HG03139 (cell line): ENCODE data around the gene PAPOLA.
A peak's percentile ranks its signal among the peaks of the same experiment; 100 is the strongest.

Source experiments
- ATAC-seq: cut with Tn5 transposase; IDR thresholded peaks from one replicate; pipeline ENCODE4 v1.9.1; 2021; ENCODE audit not compliant: unreplicated experiment

PAPOLA gene

DNA sequence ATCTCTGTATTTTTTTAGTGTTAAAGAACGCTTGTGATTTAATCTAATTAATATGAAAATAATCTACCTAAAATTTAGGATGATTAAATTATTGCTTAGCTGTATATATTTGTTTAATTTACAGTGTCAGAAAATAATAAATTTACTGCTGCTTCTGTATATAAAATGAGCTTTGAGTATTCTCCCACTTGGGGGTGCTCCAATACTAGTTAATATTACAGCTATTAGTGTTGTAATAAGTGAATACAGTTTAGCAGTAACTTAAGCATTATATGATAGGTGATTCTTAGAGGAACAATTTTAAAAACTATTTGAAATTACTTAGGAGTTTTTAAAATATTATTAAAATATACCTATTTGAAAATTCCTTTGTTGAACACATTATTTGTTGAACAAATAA is 62.2 kb downstream of the PAPOLA start:
- no peak for ATAC-seq

DNA sequence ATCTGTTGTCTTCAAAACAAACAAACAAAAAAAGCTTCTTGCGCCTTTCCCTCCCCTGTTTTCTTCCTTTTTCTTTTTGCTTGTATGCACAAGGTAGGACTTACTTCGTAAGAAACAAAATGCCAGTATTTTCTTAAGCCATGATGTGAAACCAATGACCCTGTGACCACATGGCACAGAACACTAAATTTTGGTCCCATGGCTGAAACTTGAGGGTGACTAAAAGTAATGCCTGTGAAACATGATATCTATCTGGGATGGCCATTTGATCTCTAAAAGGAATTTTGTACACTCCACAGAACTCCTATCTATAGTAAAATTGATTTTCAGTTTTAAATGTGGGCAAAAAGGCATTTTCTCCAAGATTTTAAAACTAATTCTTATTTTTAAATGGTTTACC is 63.6 kb downstream of the PAPOLA start:
- ATAC-seq: no peak

- no peak for ATAC-seq
These were observed 65.2 kb downstream of the PAPOLA start for GRCh38 chr14:96567289-96567899.

DNA sequence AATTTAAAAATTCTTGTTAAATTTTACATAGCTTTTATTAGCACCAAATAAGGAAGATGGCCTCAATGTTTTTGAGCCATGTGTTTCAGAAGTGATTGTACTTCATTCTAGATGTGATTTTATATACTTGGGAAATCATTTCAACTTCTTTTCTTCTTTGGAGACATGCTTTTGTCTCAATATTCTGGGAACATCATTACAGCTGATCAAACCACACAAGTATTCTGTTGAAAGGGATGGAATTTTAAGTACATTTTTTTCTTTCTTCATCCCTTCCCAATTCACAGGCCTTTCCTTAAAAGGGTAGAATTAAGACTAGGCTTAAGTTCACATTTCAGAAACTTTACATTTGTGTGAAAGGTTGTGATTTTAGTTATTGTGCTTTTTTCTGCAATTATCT is 66.4 kb downstream of the PAPOLA start:
- ATAC-seq: no peak

DNA sequence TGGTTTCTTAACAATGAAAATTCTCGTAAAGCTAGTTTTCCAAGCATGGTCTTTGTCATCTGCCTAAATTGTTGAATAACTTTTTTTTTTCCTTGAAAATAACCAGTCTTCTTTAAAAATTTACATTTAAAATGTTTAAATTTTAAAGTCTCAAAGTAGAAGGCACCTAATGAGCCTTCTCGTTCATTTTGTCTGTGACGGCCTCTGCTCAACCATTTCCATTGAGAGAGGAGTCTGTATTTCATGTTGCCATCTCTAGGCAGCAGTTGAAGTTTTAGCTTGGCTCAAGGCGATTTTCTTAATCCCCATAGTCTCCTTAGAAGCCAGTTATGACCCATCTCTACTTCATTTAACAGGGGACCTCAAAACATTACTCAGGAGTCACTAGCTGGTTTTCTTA is 69.1 kb downstream of the PAPOLA start:
- ATAC-seq: no peak

DNA sequence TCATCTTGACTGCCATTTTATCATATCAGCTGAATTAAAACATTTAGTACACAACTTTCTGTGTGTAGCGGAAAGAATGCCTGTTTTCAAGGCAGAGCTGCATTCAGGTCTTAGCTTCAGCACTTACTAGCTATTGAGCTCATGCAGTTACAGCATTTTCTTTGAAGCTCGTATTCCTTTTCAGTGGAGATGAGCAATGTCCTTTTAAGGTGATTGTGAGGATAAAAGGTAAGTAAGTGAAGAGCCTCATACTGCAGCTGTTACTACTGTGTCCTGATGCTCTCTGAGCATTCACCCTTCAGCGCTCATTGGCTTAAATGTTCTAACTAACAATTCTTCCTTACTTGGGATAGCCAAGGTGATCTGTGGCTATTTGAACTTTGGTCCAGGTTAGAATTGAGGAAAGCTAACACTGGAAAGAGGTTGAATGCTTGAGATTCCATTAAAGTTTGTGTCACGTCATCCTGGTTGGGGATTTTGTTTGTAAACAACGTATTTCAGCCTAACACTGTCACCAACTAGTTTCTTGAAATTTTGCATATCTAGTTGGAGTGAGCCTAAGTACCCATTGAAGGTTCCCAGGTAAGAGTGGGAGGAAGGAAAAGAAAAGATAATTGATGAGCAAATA is 71.4 kb downstream of the PAPOLA start:
- no peak for ATAC-seq

DNA sequence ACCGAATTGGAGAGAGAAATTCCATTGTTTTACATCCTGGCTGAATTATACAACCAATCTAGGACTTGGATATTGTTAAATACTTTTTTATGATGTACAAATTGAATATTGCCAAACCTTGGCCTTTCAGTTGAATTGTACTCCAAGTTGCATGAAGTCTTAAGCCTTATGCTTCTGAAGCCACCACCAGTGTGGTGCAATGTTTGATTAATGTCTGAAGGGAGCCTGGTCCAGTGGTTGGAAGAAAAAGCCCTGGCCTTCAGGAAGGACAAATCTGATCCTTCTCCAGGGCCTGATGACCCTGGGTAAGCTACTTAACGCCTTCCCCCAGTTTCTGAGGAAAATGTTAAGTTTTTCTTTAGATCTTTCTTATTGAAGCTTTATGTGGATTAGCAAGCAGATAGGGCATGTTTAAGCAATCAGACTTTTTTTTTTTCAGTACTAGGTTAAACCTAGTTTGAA is 72.0 kb downstream of the PAPOLA start:
- ATAC-seq: no peak

DNA sequence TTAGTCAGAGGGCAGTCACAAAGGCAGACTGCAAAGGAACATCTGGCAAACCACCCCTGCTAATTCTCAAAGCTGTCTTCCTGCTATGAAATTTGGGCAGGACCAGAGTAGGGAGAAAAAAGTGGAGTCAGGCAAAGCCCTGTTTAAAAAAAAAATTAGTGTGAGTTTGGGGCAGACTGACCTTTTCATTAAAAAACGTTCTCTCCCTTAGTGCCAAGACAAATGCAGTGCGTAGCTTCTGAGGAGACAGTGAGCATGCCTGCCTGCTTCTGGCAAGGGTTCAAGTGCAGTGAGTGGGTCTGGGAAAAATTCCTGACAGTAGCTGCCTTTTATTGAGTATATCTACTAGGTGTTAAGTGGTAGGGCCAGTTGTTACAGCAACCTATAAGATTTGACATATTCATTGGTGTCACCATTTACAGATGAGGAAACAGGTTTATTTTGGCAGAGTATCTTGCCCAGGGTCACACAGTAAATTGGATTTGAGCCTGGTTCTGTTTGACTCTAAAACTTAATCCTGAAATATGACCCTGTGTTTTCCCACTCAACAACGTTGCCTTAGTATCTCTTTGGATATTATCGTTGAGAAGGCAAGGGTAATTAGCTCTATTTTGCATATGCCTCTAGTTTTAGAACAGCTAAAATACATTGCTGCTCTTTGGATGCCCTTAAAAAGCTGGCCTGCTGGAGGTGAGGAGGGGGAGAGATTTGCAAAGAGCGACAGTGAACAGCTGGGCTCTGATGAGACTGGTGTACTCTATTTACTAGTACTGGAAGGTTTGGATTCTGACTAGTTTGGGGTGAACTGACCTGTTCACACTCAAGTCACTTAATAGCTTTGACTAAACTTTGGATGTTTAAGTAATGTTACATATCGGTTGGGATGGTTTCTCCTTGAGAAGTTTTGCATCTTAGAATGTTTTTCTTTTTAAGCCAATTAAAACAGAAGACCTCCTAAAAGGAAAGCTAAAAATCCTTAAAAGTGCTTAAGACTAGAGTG is 72.8 kb downstream of the PAPOLA start:
- no peak for ATAC-seq

GRCh38 chr14:96576359-96576758 is 74.2 kb downstream of the PAPOLA start:
- no peak for ATAC-seq

- ATAC-seq: no peak
These were observed 74.8 kb downstream of the PAPOLA start for GRCh38 chr14:96576937-96577336.

DNA sequence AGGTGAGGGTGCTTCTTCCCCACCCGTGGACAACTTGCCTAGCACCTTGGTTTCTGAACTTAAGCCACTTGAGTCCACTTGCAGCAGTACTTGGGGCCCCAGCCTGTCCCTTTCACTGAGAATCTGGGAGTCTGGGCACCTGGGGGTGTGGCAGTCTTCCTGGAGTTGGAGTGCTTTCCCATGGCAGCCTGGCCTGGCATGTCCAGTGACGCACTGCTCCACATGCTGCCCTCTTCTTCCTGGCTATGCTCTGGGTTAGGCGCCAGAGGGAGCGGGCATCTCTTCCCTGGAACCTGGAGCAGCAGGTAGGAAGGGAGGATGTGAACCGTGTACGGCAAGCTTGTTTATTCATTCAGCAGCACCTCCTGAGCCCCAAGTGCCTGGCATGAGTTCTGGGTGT is 76.4 kb downstream of the PAPOLA start:
- ATAC-seq: no peak

- ATAC-seq: no peak
These were observed 77.2 kb downstream of the PAPOLA start for GRCh38 chr14:96579358-96579757.

DNA sequence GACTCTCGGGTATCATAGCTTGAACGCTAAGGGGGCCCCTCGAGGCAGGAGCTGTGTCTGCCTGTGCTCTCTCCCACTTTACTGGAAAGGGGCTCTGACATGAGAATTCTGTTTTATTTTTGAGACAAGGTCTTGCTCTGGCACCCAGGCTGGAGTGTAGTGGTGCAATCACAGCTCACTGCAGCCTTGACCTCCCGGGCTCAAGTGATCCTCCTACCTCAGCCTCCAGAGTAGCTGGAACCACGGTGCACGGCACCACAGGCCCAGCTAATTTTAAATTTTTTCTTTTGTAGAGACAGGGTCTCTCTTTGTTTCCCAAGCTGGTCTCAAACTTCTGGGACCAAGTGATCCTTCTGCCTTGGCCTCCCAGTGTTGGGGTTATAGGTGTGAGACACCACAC is 77.7 kb downstream of the PAPOLA start:
- ATAC-seq: no peak

DNA sequence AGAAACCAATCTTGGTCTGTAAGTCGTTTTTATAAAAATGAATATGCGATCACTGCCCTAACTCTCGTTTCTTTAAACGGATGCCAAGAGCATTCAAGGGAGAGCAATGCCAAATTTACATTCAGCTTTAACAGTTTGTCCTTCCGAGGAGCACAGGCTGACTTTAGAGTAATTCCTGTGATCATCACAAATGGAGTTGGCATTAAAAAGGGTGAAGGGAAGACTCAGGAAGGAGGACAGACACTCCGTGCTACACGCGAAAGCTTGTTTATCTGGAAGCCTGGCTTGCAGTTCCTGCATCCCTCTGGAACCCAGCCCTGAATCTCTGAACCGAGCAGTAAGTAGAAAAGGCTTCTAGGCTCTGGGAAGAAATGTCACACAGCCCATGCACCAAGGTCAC is 78.4 kb downstream of the PAPOLA start:
- ATAC-seq: no peak

DNA sequence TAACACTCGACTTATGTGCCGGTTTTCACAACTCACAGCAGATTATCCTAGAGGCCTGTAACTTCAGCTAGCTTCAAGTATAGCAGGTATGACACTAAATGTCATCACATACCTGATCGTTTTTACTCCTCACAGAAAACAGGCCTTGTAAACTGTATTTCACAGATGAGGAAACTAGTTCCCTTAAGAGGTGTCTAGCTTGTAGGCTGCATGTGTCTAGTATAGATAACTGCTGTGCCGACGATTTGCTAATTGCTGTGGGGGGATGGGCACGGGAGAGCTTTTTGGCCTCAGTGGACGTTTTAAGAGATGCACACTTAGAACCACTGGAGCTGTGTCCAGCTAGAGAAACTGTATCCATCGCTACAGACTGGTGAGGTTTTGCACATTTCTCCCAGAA is 78.8 kb downstream of the PAPOLA start:
- ATAC-seq: no peak

DNA sequence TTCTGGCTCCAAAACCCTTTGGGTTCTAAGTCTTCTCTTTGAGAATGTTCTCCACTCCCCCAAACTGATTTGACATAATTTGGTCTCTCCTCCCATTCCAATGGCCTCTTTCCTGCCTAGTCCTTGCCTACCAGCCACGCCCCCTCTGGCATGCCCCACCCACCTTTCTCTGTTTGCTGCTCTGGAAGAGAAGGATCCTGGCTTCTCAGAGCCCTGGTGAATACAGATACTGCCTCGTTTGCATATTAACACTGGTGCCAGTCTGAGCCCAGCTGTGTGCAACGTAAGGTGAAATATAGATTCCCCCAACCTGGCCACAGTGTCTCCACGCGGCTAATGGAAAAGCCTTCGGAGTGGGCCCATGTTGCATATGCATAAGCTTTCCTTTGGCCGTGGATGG is 79.7 kb downstream of the PAPOLA start:
- no peak for ATAC-seq

DNA sequence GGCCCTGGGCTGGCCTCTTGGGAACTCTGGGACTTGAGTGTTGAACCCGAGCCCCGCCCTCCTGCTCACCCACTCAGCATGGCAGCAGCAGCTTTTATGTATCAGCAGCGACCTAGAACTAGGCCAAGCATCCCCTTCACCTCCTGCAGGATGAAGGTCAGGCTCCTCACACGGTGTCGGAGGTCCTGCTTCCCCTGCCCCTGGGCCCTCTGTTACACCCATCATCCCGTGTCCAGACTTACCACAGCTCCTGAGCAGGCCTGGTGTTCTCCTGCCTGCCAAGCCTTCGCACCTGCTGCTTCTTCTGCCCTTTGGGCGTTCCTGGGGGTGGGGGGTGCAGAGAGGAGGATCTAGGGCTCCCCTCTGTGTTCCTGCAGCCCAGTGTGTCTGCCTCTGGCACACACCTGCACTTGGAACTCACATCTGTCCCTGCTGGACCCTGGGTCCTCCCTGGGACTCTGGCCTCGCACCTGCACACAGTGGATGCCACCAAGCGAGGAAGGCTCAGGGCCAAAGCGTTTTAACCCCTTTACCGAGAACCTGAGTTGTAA is 80.3 kb downstream of the PAPOLA start:
- ATAC-seq: no peak

DNA sequence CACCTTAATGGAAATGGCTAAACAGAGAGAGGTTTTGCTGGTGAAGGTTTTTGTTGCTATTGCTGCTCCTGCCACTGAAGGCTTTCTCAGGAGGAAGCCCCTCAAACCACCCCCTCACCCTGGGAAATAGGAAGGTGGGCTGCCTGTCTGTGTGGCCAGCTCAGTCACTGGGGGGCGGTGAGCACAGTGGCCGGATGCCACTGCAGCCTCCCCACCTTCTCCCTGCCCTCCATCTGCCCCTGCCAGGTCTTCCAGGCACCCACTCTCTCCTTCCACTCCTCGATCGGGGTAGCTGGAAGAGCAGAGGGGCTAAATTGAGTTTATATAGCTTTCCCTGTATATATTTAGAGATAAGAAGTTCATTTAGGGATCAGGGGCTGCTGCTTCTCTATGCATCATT is 80.8 kb downstream of the PAPOLA start:
- ATAC-seq: no peak

GRCh38 chr14:96583569-96584041 is 81.4 kb downstream of the PAPOLA start:
- ATAC-seq: no peak

DNA sequence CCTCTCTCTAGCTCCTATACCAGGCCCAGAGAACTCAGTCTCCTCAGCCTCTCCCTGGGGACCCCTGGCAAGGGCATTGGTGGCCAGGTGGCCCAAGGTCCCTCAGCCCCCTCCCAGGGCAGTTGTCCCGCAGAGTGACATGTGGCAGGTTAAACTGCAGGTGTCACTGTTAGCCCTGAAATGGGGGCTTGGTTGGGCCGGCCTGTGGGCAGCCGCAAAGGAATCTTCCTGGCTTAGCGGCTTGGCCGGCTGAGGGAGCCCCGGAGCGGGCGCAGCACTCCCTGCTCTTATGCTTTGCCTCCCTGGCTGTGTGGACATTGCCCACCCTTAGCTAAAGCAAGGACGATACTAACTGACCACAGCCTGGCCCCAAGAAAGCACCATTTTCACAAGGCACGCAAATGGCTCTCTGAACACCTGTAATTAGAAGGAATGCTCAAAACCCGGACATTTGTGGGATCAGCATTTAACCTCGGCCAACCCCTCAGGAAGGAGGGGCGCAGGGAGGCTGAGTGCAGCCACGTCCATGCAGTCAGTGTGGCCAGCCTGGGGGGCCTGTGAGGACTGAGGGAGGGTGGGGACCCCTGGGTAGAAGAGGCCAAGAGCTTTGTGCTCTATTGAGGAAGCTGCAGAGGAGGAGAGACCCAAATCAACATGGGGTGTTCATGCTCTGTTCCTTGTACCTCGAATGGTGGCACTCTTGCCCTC is 82.2 kb downstream of the PAPOLA start:
- peak; percentile 58 for ATAC-seq
